ENCODE data around the gene PCNX4.

Gene PCNX4

DNA sequence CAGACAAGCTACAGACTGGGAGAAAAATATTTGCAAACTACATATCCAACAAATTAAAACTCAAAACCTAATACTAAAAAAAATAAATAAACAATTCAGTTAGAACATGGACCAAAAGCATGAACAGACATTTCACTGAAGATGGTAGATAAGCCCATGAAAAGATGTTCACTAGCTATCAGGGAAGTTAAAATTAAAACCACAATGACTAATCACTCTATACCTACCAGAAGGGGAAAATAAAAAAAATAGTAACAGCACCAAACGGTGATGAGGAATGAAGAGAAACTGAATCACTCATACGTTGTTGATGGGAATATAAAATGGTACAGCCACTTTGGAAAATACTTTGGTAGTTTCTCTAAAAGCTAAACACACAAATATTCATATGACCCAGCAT lies 104.6 kb downstream of the PCNX4 start:
- TF ChIP-seq POLR2AphosphoS5 (IDR thresholded peaks at IDR 0.05; ENCODE audit: low read depth, low read length) (no peak), FOXP2 (optimal IDR thresholded peaks at IDR 0.05; ENCODE audit: borderline replicate concordance, extremely low read depth, extremely low read length, insufficient read depth) (no peak), TAF1 (IDR thresholded peaks at IDR 0.05; ENCODE audit: borderline replicate concordance, insufficient read depth, low read length) (no peak), SIN3A (IDR thresholded peaks at IDR 0.05; ENCODE audit: borderline replicate concordance, insufficient read depth, low read length) (no peak)
- TF ChIP-seq, protein P1, sequence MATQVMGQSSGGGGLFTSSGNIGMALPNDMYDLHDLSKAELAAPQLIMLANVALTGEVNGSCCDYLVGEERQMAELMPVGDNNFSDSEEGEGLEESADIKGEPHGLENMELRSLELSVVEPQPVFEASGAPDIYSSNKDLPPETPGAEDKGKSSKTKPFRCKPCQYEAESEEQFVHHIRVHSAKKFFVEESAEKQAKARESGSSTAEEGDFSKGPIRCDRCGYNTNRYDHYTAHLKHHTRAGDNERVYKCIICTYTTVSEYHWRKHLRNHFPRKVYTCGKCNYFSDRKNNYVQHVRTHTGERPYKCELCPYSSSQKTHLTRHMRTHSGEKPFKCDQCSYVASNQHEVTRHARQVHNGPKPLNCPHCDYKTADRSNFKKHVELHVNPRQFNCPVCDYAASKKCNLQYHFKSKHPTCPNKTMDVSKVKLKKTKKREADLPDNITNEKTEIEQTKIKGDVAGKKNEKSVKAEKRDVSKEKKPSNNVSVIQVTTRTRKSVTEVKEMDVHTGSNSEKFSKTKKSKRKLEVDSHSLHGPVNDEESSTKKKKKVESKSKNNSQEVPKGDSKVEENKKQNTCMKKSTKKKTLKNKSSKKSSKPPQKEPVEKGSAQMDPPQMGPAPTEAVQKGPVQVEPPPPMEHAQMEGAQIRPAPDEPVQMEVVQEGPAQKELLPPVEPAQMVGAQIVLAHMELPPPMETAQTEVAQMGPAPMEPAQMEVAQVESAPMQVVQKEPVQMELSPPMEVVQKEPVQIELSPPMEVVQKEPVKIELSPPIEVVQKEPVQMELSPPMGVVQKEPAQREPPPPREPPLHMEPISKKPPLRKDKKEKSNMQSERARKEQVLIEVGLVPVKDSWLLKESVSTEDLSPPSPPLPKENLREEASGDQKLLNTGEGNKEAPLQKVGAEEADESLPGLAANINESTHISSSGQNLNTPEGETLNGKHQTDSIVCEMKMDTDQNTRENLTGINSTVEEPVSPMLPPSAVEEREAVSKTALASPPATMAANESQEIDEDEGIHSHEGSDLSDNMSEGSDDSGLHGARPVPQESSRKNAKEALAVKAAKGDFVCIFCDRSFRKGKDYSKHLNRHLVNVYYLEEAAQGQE (IDR thresholded peaks at IDR 0.05; ENCODE audit: insufficient read depth in 1 of 2, low read depth in 2 of 2, low read length in 2 of 2): no peak

DNA sequence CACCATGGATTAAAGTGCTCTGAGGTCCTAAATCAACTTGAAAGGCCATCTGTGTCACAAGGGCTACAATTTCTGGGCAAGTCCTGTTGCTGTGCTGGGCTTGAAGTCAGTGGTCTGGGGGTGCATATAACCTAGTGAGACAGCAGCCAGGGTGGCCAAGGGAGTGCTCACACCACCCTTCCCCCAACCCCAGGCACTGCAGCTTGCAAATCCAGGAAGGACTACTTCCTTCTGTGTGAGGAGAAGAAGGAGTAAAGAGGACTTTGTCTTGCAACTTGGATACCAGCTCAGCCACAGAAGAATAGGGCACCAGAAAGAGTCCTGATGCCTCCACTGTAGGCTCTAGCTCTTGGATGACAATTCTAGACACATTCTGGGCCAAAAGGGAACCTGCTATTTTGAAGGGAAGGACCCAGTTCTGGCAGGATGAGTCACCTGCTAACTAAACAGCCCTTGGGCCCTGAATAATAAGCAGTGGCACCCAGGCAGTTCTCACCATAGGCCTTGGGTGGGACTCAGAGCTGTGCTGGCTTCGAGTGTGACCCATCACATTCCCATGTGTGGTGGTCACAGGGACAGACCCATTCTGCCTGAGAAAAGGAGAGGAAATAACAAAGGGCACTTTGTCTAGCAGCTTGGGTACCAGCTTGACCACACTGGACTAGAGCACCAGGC lies 106.0 kb downstream of the PCNX4 start:
- TF ChIP-seq POLR2AphosphoS5 (IDR thresholded peaks at IDR 0.05; ENCODE audit: low read depth, low read length) (no peak), SIN3A (IDR thresholded peaks at IDR 0.05; ENCODE audit: borderline replicate concordance, insufficient read depth, low read length) (no peak), TAF1 (IDR thresholded peaks at IDR 0.05; ENCODE audit: borderline replicate concordance, insufficient read depth, low read length) (no peak), FOXP2 (optimal IDR thresholded peaks at IDR 0.05; ENCODE audit: borderline replicate concordance, extremely low read depth, extremely low read length, insufficient read depth) (no peak)
- TF ChIP-seq, protein P1 (IDR thresholded peaks at IDR 0.05; ENCODE audit: insufficient read depth in 1 of 2, low read depth in 2 of 2, low read length in 2 of 2): no peak

- TF ChIP-seq SIN3A (IDR thresholded peaks at IDR 0.05; ENCODE audit: borderline replicate concordance, insufficient read depth, low read length): no peak
- TF ChIP-seq TAF1 (IDR thresholded peaks at IDR 0.05; ENCODE audit: borderline replicate concordance, insufficient read depth, low read length): no peak
- no peak for TF ChIP-seq FOXP2 (optimal IDR thresholded peaks at IDR 0.05; ENCODE audit: borderline replicate concordance, extremely low read depth, extremely low read length, insufficient read depth)
- no peak for TF ChIP-seq POLR2AphosphoS5 (IDR thresholded peaks at IDR 0.05; ENCODE audit: low read depth, low read length)
- TF ChIP-seq, protein P1 (IDR thresholded peaks at IDR 0.05; ENCODE audit: insufficient read depth in 1 of 2, low read depth in 2 of 2, low read length in 2 of 2): no peak
Measured at GRCh38 chr14:60199321-60199720, 107.6 kb downstream of the PCNX4 start.

- TF ChIP-seq FOXP2 (optimal IDR thresholded peaks at IDR 0.05; ENCODE audit: borderline replicate concordance, extremely low read depth, extremely low read length, insufficient read depth): no peak
- TF ChIP-seq, protein P1 (IDR thresholded peaks at IDR 0.05; ENCODE audit: insufficient read depth in 1 of 2, low read depth in 2 of 2, low read length in 2 of 2): no peak
- no peak for TF ChIP-seq SIN3A (IDR thresholded peaks at IDR 0.05; ENCODE audit: borderline replicate concordance, insufficient read depth, low read length)
- TF ChIP-seq POLR2AphosphoS5 (IDR thresholded peaks at IDR 0.05; ENCODE audit: low read depth, low read length): no peak
- TF ChIP-seq TAF1 (IDR thresholded peaks at IDR 0.05; ENCODE audit: borderline replicate concordance, insufficient read depth, low read length): no peak
Measured at GRCh38 chr14:60204104-60204842, 112.5 kb downstream of the PCNX4 start.

All from PFSK-1 (cell line).